NCI-H1436 (cell line): ENCODE measurements around the gene EP400.

Experiments
- DNase-seq: peaks from one replicate; lab custom pipeline; 2025; lab: John Stamatoyannopoulos, UW

The EP400 gene

DNA sequence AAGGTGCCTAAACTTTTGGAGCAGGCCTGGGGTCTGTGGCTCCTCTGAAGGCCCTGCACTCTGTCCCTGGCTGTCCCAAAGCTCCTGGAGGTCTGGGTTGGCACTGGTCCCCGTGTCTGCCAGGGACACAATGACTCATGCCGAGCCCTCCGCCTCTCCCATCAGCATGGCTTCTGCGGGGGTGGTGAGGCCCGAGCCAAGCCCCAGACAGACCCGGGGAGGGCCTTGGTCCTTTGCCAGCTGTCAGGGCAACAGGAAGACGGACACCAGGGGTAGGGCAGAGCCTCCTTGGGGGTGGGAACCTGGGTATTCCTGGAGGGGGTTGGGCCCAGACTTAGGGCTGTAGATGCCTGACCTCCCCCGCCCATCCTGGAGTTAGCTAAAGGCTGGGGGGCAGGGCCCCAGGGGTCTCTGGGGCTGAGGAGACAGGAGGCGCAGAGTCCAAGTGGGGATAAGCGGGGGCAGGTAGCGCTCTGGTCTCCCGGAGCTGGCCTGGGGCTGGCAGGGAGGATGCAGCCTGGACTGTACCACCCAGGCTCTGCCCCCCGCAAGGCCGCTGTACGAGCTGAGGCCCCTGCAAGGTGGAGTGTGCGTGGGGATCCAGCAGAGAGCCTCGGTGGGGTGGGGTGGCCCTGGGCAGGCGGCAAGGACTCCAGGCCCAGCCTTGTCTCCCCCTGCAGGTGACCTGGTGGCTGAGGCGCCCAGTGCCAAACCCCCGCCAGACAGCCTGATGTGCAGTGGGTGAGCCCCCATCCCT is 37.0 kb upstream of the EP400 start:
- no peak for DNase-seq

DNA sequence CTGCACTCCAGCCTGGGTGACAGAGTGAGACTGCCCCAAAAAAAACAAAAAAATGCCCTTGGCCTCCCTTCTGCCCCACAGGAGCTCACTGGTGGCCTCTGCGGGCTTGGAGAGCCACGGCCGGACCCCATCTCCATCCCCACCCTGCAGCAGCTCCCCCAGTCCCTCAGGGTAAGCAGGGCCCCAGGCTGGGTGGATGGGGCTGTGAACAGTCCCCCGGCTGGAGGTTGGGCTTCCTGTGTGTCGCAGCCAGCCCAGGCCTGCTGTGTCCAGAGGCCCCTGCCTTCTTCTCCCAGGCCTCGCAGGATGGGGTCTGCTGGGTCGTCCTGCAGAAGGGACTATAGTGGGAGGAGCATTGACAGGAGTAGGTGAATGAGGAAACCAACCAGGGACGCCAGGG is 36.1 kb upstream of the EP400 start:
- DNase-seq = no peak

DNA sequence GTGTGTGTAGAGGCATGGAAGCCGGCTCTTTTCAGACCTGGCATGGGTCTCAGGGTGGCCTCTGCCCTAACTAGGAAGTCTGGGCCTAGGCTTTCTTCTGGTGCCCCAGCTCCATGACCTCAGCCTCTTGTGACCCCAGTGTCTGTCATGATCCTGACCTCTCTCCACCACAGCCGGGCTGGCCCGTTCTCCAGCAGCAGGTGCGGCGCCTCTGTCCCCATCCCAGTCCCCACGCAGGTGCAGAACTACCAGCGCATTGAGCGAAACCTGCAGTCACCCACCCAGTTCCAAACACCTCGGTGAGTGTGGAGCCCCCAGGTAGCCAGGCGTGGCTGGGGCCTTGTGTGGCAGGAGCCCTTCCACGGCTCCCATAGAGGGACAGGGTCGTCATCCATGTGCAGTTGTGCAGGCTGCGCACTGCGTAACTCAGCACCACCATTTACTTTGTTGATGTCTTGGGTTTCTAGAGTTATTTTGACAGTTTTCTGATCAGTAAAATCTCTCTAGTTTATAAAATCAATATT is 35.5 kb upstream of the EP400 start:
- DNase-seq = no peak

DNA sequence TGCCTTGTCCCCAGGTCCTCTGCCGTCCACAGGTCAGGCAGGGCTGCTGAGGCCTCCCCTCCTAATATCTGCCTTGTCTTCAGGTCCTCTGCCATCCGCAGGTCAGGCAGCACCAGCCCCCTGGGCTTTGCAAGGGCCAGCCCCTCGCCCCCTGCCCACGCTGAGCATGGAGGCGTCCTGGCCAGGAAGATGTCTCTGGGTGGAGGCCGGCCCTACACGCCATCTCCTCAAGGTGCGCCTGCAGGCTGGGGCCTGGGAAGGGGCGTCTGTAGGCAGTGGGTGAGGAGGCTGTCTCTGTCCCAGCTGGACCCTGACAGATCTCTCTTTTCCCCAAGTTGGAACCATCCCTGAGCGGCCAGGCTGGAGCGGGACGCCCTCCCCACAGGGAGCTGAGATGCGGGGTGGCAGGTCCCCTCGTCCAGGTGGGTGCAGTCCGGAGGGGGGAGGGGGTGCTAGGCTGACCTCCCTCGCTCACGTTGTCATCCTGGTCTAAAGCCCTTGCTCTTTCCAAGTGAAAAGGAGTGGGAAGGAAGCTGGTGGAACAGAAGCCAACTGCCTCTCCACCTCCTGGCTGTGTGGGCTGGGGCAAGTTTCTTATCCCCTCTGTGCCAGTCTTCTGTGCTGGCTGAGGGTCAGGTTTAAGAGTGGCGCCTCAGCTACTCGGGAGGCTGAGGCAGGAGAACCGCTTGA is 34.6 kb upstream of the EP400 start:
- no peak for DNase-seq

DNA sequence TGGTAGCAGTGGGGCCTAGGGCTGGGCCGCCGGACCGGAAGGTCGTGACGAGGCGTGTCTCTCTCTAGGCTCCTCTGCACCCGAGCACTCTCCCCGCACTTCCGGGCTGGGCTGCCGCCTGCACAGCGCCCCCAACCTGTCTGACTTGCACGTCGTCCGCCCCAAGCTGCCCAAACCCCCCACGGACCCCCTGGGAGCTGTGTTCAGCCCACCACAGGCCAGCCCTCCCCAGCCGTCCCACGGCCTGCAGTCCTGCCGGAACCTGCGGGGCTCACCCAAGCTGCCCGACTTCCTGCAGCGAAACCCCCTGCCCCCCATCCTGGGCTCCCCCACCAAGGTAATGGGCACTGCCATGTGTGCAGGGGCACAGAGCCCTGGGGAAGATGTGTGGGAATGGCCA is 33.9 kb upstream of the EP400 start:
- no peak for DNase-seq

DNA sequence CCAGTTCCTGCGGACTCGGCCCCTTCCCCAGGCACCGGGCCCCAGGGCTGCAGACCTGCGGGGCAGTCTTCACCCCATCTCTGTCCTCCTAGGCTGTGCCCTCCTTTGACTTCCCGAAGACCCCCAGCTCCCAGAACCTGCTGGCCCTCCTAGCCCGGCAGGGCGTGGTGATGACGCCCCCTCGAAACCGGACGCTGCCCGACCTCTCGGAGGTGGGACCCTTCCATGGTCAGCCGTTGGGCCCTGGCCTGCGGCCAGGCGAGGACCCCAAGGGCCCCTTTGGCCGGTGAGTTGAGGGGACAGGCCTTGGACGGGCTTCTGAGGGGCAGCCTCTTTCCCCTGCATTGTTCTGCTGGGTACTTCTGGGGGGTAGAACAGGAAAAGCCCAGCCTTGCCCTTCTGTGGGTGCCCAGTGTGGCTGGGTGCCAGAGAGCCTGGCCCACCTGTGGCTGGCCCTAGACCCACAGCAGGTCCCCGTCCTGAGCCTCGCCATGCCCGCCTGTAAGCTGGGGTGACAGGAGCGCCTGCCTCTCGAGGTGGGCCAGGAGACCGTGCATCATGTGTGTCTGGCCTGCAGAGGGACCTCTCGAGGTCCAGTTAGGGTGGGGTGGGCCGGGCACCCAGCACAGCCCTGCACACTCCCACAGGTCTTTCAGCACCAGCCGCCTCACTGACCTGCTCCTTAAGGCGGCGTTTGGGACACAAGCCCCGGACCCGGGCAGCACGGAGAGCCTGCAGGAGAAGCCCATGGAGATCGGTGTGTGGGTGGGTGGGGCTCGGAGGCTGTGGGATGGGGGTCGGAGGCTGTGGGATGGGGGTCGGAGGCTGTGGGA is 33.2 kb upstream of the EP400 start:
- no peak for DNase-seq

DNA sequence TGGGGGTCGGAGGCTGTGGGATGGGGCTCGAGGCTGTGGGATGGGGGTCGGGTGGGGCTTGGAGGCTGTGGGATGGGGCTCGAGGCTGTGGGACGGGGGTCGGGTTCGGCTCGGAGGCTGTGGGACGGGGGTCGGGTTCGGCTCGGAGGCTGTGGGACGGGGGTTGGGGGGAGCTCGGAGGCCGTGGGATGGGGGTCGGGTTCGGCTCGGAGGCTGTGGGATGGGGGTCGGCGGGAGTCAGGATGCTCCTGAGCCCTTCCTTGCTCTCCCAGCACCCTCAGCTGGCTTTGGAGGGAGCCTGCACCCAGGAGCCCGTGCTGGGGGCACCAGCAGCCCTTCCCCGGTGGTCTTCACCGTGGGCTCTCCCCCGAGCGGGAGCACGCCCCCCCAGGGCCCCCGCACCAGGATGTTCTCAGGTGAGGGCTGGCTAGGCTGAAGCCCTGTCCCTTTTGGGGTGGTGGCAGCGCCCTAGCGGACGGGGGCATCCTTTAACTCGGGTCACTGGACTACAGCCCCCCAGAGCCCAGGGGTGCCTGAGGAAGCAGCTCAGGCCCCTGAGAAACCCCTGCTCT is 32.5 kb upstream of the EP400 start:
- no peak for DNase-seq

DNA sequence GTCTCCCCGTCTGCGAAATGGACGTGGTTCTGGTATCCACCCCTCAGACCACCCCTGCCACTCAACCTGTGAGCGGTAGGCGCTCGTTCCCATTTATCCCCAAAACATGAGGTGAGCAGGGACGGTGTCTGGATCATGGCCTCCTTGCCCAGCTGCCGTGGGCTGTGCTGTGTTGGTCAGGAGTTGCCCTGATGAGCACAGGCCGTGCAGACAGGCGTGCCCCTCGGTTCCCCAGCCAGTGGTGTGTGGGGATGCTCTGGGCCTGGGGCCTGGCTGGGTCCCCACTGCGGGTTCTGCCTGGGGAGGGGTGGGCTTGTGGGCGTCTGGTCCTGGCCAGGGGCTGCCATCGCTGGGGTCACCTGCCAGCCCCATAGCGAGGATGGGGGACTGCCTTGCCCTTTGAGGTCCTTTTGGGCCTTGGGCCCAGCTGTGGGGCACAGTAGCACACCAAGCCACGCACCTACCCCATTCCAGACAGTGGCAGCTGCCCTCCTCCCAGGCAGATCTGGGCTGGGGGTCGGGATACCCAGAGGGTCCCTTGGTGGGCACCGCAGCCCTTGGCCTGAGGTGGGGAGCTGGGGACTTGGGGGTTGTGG is 31.9 kb upstream of the EP400 start:
- DNase-seq = no peak

DNA sequence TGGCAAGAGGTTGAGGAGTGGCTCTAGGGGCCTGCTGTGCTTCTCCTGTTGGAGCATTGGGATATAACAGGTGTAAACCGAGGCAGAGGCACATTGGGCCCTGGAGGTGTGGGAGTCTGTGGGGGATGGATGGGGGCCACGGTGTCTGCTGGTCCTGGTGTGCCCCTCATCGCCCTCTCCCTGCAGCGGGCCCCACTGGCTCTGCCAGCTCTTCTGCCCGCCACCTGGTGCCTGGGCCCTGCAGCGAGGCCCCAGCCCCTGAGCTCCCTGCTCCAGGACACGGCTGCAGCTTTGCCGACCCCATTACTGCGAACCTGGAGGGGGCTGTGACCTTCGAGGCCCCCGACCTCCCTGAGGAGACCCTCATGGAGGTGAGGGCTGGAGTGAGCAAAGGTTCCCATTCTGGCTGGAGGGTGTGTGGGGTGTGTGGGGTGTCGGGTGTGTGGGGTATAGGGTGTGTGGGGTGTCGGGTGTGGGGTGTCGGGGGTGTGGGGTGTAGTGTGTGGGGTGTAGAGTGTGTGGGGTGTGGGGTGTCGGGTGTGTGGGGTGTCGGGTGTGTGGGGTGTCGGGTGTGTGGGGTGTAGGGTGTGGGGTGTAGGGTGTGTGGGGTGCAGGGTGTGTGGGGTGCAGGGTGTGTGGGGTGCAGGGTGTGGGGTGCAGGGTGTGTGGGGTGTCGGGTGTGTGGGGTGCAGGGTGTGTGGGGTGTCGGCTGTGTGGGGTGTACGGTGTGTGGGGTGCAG is 31.3 kb upstream of the EP400 start:
- no peak for DNase-seq

DNA sequence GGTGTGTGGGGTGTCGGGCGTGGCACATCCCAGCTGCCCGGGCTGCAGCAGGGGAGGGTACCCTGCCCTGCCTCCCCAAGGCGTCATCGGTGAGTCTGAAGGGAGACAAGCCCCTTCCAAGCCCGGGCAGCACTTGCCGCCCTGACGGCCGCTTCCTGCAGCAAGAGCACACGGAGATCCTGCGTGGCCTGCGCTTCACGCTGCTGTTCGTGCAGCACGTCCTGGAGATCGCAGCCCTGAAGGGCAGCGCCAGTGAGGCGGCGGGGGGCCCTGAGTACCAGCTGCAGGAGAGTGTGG is 30.7 kb upstream of the EP400 start:
- no peak for DNase-seq

DNA sequence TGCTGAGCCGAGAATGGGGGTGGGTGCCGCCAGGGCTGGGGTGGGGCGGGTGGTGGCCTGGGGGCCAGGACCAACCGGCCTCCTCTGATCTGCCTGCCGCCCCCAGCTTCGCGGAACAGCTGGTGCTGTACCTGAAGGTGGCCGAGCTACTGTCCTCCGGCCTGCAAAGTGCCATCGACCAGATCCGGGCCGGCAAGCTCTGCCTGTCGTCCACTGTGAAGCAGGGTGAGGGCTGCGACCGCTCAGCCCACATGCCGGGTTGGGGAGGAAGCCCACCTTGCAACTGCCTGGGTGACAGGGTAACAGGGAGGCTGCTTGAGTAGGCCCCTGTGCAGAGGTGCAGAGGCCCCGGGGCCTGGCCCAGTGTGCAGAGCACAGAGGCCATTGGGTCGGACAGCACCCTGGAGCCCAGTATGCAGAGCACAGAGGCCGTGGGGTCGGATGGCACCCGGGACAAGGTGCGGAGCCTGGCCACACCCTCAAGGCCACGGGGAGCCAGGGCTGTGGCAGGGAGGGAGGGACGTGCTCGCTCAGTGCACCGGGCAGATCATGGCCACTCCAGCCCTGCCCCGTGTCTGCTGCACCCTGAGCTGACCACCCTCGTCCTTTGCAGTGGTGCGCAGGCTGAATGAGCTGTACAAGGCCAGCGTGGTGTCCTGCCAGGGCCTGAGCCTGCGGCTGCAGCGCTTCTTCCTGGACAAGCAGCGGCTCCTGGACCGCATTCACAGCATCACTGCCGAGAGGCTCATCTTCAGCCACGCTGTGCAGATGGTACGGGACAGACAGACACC is 30.2 kb upstream of the EP400 start:
- no peak for DNase-seq

DNA sequence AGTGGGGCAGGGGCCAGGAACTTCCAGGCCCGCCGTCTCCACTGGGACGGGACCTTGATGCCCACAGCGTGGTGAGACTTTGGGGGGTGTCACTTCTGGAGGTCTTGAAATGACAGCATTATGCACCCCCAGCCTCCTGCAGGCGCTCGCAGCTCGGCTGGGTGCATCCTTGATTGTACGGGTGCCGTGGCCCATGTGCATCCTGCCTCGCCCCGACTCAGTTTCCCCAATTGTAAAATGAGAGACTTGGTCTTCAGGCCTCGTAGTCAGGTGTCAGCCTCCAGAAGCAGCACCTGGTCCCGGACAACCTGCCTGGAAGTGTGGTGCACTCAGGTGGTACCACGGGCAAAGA is 29.6 kb upstream of the EP400 start:
- DNase-seq = no peak

DNA sequence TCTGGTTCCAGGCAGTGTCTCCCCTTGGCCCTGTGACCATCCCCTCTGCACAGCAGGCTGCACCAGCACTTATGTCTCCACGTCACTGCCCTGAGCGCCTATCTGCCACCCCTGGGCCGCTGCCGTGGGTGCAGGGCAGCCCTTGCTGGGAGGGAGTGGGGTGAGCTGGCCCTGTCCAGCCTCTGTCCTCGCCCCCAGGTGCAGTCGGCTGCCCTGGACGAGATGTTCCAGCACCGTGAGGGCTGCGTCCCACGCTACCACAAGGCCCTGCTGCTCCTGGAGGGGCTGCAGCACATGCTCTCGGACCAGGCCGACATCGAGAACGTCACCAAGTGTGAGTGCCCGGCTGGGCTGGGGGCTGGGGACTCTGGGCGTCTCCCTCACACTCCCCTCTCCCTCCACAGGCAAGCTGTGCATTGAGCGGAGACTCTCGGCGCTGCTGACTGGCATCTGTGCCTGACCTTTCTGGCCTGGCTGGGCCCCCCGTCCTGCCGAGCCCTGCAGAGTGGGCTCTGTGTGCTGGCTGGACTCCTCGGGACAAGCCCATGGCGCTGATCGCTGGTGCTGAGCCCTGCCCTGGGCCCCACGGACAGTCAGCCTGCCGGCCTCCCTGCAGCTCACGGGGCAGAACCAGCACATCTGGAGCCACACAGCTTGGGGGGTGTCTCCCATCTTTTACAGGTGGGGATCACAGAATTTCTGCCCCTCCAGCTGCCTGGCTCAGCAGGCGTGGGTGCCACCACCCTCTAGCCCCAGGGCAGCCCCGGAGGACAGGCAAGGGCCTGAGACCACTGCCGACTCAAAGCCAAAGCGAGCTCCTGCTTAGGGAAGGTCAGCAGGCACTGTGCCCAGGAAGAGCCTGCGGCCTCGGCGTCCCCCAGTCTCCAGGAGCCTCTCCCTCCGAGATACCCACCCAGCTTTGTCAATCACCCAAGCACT is 28.6 kb upstream of the EP400 start:
- DNase-seq = no peak

DNA sequence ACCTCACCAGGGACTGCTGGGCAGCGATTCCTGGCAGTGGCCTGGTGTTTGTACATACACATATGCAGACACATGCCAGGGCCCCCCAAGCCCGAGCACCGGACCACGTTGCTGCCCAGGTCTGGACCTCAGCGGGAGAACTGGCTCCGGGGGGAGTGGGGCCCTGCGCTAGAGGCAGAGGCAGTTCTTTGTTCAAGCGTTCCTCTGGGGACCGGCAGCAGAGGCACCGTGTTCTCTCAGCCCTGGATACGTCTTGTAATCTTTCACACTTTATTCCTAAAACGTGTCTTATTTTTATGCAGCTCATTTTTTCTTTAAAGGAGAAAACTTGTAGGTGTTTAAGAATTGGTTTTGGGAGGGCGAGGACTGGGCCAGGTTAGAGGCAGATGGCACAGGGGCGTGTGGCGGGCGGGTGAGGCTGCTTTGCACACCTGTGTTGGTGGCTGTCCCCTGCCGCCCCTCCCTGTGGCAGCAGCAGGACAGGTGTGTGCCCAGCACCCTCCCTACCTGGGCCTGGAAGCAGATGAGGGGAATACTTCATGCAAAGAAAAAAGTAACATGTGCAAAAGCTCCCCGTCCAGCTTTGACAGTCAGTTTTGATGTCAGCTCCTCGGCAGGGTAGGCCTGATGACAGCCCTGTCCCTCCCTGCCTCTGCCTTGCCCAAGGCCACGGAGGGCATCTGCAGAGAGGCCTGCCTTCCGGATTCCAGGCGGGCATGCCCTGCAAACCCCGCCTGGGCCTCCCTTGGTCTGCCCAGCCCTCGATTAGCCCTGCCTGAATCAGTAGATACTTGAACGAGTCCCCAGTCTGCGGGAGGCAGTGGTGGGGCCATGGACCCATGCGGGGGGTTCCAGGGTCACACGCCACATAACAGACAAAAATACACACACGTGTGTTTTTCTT is 27.6 kb upstream of the EP400 start:
- DNase-seq = no peak

DNA sequence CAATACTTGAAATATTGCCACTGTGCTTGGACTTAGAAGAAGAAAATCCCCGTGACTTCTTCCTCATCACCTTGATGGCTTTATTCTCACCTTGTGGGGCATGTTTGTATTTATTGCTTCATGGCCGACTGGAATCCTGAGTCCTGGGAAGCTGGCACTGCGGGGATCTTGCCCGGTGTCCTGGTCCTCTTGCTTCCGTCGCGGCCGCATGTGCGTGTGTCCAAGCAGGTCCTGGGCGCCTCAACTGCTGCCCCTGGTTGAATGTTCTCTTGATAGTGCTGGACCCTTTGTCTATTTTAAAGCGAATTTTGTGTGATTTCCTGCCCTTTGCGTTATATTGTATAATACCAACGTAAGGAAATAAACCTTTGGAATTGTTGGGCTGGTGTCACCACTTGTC is 27.0 kb upstream of the EP400 start:
- no peak for DNase-seq

DNA sequence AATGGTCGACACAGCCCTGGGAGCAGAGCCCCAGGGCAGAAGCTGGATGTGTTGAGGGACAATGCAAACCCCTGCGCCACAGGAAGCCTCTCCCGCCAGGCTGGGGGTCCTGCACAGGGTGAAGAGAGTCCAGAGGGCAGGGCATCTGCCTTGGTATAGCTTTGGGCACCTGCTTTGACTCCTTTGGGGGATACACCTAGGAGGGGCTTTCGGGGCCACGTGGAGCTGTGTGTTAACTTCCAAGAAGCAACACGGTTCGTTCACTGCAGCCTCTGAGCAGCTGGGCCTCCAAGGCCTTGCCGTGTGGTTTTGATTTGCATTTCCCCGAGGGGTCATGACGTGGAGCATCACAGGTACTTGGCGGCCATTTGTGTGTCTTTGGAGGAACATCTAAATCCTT is 26.5 kb upstream of the EP400 start:
- DNase-seq = no peak

DNA sequence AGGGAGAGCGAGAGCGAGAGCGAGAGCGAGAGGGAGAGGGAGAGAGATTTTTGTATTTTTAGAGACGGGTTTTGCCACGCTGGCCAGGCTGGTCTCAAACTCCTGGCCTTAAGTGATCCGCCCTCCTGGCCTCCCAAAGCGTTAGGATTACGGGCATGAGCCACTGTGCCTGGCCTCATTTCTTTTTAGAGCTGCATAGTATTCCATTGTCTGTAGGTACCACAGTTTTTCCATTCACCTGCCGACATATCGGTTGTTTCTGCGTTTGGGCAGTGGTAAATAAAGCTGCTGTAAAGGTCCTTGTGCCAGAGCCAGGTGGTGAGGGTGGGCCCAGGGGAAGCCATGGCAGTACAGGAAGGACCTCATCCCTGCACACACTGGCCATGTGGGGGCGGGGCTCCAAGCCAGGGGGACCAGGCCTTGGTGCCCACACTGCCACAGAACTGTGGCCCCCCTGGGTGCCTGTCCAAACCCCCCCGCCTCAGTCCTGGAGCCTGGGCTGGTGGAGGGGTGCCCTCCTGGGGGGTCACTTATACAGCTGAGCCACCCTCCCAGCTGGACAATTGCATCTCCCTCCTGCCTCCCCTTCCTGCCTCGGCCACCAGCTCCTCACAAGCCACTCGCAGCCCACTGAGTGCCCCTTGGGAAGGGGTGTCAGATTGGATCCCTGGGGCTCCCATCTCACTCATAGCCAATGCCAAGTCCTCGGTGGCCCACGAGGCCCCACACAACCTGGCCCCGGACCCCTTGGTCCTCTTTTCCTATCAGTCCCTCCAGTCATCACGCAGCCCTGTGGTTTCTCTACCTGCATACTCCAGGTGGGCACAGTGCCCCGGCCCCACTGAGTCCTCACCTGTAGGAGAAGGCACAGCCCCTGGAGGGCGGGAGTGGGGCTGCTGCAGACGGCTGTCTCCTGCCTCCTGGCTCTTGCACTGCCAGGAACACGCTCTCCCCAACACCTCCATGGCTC is 22.3 kb upstream of the EP400 start:
- no peak for DNase-seq
